Measurements from ENCODE around the gene TNIK. TPM values are rescaled to one million over a fixed set of nuclear protein-coding genes. Genes with fewer than 3 reads are reported as not detected.

TNIK gene
- total RNA-seq, 1 experiment from 2014 or later = 22.4 TPM

DNA sequence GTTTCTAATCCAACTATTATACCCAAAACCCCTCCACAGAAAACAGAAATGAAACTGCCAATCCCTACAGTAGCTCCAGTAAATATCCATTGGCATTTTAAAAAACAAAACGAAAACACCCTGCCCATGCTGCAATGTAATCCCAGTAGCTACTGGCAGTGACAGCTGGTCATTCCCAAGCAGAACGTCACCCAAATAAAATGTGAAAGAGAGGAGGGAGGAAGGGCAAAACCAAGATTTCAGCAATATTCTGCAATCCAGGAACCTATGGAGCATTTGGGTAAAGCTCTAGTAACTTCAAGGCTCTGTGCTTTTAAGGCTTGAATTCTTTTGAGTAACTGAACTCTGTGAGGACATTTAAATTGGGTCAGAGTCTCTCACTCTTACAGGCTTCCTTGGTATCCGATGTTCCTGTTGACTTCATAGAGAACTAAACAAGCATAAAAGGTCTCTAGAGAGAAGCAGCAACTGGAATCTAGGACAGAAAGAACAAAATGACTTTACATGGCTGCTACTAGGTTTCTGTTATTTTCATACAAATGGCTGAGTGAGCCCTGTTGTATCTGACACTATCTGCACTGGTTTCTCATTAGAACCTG is 136.2 kb downstream of the TNIK start:
- ChIA-PET POLR2A (no interaction called here), CTCF (no interaction called here)
- no peaks in the 10 kb centered on the region for H3K27me3 ChIP-seq (replicated peaks; ENCODE audit: control insufficient read depth, insufficient read depth, low read length)
- intact Hi-C loops (cut with micrococcal nuclease; ENCODE audit: unreplicated experiment) = no loop called here
- no peaks in the 10 kb centered on the region for H3K9me3 ChIP-seq
- no TSS peak for BruUV-seq (replicated peaks)
- TF ChIP-seq, protein P1, sequence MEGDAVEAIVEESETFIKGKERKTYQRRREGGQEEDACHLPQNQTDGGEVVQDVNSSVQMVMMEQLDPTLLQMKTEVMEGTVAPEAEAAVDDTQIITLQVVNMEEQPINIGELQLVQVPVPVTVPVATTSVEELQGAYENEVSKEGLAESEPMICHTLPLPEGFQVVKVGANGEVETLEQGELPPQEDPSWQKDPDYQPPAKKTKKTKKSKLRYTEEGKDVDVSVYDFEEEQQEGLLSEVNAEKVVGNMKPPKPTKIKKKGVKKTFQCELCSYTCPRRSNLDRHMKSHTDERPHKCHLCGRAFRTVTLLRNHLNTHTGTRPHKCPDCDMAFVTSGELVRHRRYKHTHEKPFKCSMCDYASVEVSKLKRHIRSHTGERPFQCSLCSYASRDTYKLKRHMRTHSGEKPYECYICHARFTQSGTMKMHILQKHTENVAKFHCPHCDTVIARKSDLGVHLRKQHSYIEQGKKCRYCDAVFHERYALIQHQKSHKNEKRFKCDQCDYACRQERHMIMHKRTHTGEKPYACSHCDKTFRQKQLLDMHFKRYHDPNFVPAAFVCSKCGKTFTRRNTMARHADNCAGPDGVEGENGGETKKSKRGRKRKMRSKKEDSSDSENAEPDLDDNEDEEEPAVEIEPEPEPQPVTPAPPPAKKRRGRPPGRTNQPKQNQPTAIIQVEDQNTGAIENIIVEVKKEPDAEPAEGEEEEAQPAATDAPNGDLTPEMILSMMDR (IDR thresholded peaks at IDR 0.05; ENCODE audit: insufficient read depth in 1 of 2, low read depth in 1 of 2, low read length in 1 of 2, severe bottlenecking in 1 of 2, unreplicated experiment in 1 of 2) = no peak
- no peaks in the 10 kb centered on the region for H3K36me3 ChIP-seq (ENCODE audit: control insufficient read depth, insufficient read depth, low read length)
- no peaks in the 10 kb centered on the region for H3K36me3 Mint-ChIP-seq (ENCODE audit: insufficient read depth, unreplicated experiment)
- no peaks in the 10 kb centered on the region for H3K27me3 Mint-ChIP-seq (ENCODE audit: insufficient read depth, unreplicated experiment)
- no peaks in the 10 kb centered on the region for H3K4me1 ChIP-seq
- no peak for DNase-seq
- H3K9me3 Mint-ChIP-seq (ENCODE audit: unreplicated experiment) = no peaks in the 10 kb centered on the region
- no peak overlapping the region for H3K4me3 ChIP-seq (ENCODE audit: low read depth, low read length)
- H3K4me3 Mint-ChIP-seq (ENCODE audit: unreplicated experiment) = no peak overlapping the region
- no peaks in the 10 kb centered on the region for H3K4me1 Mint-ChIP-seq (ENCODE audit: low read depth, unreplicated experiment)
- H3K27ac Mint-ChIP-seq (ENCODE audit: unreplicated experiment) = no peak overlapping the region

DNA sequence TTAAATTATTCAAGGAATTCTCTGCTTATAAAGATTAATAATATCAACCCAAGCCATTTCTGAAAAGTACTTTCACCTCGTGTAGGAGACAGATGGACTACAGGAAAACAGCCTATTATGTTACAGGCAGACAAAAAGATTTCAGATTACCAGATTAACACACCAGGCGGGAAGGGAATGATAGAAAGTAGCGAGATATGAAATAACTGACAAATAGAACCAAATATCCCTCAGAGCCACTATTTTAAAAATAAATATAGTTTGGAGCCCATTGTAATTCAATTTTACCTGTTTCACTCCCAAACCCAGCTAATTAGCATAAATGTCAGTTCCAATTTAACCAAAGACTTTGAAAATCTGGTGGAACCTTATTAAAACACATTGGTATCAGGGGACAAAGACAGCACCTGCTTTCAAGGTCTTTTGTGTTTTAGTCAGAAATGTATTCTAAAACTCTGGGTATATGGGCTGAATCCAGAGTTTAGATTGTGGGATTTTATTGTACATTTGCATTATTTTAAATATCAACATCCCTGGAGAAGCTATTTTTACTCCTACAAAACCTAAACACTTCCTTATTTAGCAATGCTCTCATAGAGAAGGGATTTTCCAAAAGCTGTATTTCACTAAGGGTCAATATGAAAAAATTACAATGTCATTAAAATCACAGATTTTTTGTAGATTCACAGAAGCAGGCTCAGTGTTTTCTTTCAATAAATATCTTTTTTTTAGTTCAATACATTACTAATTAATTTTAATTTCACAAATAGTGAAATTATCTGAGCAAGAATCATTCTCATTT is 138.4 kb downstream of the TNIK start:
- no peaks in the 10 kb centered on the region for H3K27me3 Mint-ChIP-seq (ENCODE audit: insufficient read depth, unreplicated experiment)
- no peaks in the 10 kb centered on the region for H3K9me3 Mint-ChIP-seq (ENCODE audit: unreplicated experiment)
- no peaks in the 10 kb centered on the region for H3K36me3 Mint-ChIP-seq (ENCODE audit: insufficient read depth, unreplicated experiment)
- Histone ChIP-seq H3K4me3 (ENCODE audit: low read depth, low read length) (no peak overlapping the region), H3K27me3 (replicated peaks; ENCODE audit: control insufficient read depth, insufficient read depth, low read length) (no peaks in the 10 kb centered on the region), H3K4me1 (no peaks in the 10 kb centered on the region), H3K9me3 (no peaks in the 10 kb centered on the region), H3K36me3 (ENCODE audit: control insufficient read depth, insufficient read depth, low read length) (no peaks in the 10 kb centered on the region)
- ChIA-PET CTCF (no interaction called here), POLR2A (interaction anchor here (0.7 kb wide), 1 partner anchor 213 kb away, joined by 5 read pairs; no protein-coding TSS in a partner anchor)
- no peak overlapping the region for H3K27ac Mint-ChIP-seq (ENCODE audit: unreplicated experiment)
- TF ChIP-seq, protein P1 (IDR thresholded peaks at IDR 0.05; ENCODE audit: insufficient read depth in 1 of 2, low read depth in 1 of 2, low read length in 1 of 2, severe bottlenecking in 1 of 2, unreplicated experiment in 1 of 2) = no peak
- H3K4me3 Mint-ChIP-seq (ENCODE audit: unreplicated experiment) = no peak overlapping the region
- H3K4me1 Mint-ChIP-seq (ENCODE audit: low read depth, unreplicated experiment) = no peaks in the 10 kb centered on the region
- DNase-seq = no peak
- no TSS peak for BruUV-seq (replicated peaks)
- intact Hi-C loops (cut with micrococcal nuclease; ENCODE audit: unreplicated experiment) = no loop called here

DNA sequence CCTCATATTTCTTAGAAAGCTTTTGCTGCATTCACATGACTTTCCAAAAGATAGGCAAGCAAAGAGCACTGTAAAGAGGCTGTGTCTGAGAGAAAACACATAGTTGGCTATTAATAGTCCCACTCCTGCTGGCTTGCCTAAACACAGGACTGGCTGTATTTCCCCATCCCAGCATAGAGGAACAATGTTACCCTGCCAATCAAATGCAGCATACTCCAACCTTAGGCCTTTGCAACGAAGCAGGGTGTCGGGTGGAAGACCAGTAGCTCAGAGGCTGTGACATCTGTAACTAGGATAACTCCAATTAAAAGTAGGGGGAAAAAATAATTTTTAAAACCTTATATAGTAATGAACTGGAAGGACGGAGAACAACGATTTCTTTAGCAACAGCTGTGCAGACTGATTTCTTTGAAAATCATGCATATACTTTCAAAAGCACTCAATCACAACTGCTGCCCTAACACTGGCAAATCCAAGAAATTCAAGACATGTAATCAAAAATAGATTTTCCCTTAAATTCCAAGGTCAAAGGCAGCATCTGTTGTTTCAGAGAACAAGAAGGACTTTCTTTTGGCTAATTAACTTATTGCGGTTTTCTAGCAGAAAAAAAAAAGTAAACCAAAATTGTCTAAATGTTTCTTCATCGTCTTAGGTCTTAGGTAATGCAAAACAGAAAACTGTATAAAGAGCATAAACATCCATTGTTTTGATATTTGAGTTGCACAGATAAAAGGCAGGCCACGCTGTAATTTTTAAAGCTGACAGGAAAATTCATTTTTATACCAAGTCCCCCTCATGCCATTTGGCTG is 139.3 kb downstream of the TNIK start:
- TF ChIP-seq, protein P1 (IDR thresholded peaks at IDR 0.05; ENCODE audit: insufficient read depth in 1 of 2, low read depth in 1 of 2, low read length in 1 of 2, severe bottlenecking in 1 of 2, unreplicated experiment in 1 of 2) = no peak
- H3K4me1 Mint-ChIP-seq (ENCODE audit: low read depth, unreplicated experiment) = no peaks in the 10 kb centered on the region
- intact Hi-C loops (cut with micrococcal nuclease; ENCODE audit: unreplicated experiment) = no loop called here
- no peak overlapping the region for H3K27ac Mint-ChIP-seq (ENCODE audit: unreplicated experiment)
- H3K36me3 Mint-ChIP-seq (ENCODE audit: insufficient read depth, unreplicated experiment) = no peaks in the 10 kb centered on the region
- H3K27me3 Mint-ChIP-seq (ENCODE audit: insufficient read depth, unreplicated experiment) = no peaks in the 10 kb centered on the region
- Histone ChIP-seq H3K9me3 (no peaks in the 10 kb centered on the region), H3K4me3 (ENCODE audit: low read depth, low read length) (no peak overlapping the region), H3K4me1 (no peaks in the 10 kb centered on the region), H3K27me3 (replicated peaks; ENCODE audit: control insufficient read depth, insufficient read depth, low read length) (no peaks in the 10 kb centered on the region), H3K36me3 (ENCODE audit: control insufficient read depth, insufficient read depth, low read length) (no peaks in the 10 kb centered on the region)
- no TSS peak for BruUV-seq (replicated peaks)
- POLR2A ChIA-PET = no interaction called here
- CTCF ChIA-PET = no interaction called here
- DNase-seq = no peak
- H3K4me3 Mint-ChIP-seq (ENCODE audit: unreplicated experiment) = no peak overlapping the region
- peaks cover 2% of the 10 kb centered on the region for H3K9me3 Mint-ChIP-seq (ENCODE audit: unreplicated experiment)

Measured in Caco-2 (cell line).